GM12891 (cell line): ENCODE results near the gene CYP4Z1.

Experiments
- POLR2A ChIP-seq: IDR thresholded peaks from 2 replicates; pipeline ENCODE4 v1.6.1; 2011; ENCODE audit warnings: low read depth, low read length, control low read depth
- POLR2AphosphoS5 ChIP-seq: IDR thresholded peaks from 2 replicates; pipeline ENCODE4 v1.6.1; 2011; ENCODE audit warnings: low read depth, low read length, control low read depth
- TAF1 ChIP-seq: IDR thresholded peaks from 2 replicates; pipeline ENCODE4 v1.6.1; 2011; ENCODE audit warnings: low read depth, low read length, control low read depth

GRCh38 chr1:47106792-47107191, 39.8 kb downstream of the CYP4Z1 start:
- no peak for TF ChIP-seq POLR2A
- no peak for TF ChIP-seq POLR2AphosphoS5
- no peak for TF ChIP-seq TAF1
